GM21360 (cell line): ENCODE results near the gene HRH3.

Experiments used
- ATAC-seq: cut with Tn5 transposase; IDR thresholded peaks from one replicate; pipeline ENCODE4 v1.9.1; 2021; ENCODE audit warnings: mild to moderate bottlenecking, moderate library complexity; ENCODE audit not compliant: unreplicated experiment

Gene HRH3

DNA sequence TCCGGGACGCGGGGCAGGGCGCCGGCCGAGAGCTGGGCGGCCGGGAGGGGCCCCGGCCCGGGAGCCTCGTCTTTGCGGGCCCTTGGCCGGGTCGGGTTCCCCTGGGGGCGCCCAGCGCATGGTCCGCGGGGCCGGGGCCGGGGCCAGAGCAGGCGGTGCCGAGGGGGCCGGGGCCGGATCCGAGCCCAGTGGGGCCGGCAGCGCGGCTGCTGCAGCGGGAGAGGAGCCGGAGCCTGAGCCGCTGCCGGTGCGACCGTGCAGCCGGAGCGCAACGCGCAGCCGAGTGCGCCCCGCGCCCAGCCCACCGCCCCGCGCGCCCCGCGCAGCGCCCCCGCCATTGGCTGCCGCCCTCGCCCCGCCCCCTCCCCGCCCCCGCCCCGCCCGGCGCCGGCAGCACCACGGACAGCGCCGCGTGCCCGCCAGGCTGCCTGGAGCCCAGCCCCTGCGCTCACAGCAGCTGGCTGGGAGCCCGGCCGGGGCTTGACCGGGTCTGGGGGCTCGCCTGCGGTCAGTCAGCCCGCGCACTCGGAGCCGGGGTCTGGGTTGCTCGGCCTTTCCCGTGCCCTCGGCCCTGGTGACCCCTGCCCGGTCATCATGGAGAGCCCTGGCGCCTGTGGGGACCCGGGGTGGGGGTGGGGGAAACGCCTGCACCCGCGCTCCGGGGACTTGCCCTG lies at the start of gene HRH3:
Gene HRH3, minus strand, starts transcription at position 287 of the 674 bp plus-strand sequence. CDS start 308 bp downstream, outside the sequence.
- ATAC-seq = no peak

DNA sequence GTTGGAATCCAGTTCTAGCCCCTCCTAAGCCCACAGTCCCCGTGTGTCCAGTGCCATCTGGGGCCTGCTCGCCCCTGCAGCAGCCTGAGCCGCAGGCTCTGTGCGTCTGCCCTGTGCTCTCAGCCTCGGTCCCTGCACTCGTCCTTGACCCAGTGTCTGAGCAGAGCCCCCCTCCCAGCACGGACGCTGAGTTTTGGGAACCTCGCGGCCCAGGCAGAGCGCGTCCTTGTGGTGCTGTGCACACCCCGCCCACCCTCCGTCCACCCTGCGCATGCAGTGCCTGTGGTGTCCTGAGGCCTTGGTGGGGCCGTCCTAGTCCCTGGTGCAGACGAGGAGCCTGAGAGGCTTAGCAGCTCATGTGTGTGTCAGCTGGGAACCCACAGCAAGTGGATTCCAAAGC lies 49.8 kb upstream of the HRH3 start:
- no peak for ATAC-seq

DNA sequence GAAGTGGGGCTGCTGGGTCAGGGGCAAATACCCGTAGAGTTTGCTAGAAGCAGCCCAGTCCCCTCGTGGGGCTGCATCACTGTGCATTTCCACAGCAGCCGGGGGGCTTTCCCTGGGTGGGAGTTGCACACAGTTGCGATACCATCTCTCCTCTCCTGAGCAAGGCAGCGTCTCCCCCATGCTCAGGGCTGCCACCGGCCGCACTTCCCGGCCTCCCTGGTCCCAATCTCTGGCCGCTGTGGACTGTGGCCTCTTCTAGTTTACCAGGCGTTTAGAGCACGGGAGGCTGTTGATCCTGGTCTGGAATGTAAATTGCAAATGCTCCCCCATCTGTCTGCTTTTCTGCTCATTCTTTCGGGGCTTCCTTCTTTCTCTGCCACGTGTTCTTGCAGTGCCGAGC lies 49.3 kb upstream of the HRH3 start:
- ATAC-seq = no peak

DNA sequence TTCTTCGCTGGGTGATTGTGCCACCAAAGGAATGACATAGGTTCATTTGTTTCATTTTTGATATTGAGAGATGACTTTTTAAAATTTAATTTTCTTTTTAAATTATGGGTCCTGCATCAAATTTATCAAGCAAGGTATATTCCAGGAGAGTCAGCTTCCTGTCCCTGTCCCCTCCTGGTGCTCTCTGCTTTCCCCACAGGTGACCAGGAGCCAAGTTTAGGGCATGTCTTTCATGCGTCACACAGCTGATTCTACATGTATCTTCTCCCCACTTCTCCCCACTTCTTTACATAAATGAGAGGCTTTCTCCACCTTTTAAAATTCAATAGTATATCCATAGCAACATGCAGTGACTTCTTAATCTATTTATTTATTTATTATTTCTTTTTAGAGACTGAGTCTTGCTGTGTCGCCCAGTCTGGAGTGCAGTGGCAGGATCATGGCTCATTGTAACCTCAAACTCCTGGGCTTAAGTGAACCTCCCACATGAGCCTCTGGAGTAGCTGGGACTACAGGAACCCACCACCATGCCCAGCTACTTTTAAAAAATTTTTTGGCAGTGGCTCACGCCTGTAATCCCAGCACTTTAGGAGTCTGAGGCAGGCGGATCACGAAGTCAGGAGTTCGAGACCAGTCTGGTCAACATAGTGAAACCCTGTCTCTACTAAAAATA lies 48.3 kb upstream of the HRH3 start:
- no peak for ATAC-seq

DNA sequence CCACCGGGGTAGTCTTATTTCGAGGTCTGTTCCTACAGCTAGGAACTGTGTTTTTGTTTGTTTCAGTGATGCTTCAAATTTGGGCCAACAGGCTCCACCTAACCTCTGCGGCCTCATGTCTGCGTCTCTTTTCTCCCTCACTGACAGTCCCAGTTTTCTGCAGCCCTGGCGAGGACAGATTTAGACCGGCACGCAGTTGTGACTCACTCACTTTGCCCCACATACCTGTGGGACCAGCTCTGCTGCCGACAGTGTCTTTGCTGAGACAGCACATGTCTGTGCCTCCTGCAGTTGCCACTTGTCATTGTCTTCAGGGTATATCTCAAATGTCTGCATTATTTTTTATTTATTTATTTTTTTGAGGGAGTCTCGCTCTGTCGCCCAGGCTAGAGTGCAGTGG lies 47.5 kb upstream of the HRH3 start:
- no peak for ATAC-seq

DNA sequence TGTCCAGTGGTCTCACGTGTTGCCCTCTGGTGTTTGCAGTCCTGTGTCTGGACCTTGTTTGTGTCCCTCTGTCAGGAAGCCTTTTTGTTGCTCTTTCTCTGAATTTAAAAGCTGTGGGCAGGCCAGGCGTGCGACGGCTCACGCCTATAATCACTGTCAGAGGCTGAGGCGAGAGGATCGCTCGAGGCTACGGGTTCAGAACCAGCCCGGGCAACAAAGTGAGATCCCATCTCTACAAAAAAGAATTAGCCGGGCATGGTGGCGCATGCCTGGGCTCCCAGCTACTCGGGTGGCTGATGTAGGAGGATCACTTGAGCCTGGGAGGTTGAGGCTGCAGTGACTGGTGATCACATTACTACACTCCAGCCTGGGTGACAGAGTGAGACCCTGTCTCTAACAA lies 46.8 kb upstream of the HRH3 start:
- no peak for ATAC-seq

DNA sequence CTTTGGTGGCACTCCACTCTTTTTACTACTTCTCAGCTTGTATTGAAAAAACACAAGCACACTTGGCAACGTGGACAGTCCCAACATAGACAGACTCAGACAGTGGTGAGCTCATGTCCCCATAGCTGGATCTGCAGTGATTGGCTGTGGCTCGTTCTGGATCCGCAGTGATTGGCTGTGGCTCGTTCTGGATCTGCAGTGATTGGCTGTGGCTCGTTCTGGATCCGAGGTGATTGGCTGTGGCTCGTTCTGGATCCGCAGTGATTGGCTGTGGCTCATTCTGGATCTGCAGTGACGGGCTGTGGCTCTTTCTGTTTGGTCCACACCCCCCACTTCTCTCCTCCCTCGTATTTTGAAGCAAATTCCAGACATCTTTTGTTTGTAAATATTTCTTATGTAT lies 46.3 kb upstream of the HRH3 start:
- ATAC-seq = no peak

DNA sequence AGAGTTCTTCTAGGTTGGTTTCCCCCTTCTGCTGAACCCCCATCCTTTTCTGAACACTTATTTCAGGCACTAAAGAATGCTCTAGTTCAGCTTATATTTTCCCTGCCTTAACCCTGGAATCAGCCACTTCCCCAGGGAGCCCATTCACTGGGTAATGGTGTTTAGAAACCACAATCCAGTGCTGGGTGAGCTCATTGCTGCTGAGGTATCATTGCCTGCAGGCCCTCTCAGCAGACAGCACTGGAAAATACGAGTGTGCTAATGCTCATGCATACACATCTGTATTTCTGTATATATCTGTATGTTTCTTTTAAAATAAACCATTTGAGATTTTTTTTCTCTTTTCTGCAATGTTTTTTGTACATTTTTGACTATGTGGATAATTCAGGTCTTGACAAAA lies 45.3 kb upstream of the HRH3 start:
- ATAC-seq = no peak

DNA sequence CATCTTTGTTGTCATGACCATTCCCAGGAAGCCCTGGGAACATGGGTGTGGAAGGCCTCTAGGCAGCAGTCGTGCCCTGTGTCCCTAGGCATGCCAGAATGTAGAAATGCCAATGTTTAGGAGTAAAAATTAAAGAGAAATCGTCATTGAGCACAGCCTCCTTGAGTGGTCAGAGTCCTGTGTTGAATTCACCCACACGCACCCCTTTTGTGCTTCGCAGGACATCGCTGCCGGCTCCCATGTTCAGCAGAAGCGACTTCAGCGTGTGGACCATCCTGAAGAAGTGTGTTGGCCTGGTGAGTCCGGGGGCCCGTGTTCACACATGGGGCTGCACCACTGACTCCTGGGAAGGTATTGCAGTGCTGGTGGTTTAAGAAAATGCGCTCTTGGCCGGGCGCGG lies 43.3 kb upstream of the HRH3 start:
- ATAC-seq = no peak

DNA sequence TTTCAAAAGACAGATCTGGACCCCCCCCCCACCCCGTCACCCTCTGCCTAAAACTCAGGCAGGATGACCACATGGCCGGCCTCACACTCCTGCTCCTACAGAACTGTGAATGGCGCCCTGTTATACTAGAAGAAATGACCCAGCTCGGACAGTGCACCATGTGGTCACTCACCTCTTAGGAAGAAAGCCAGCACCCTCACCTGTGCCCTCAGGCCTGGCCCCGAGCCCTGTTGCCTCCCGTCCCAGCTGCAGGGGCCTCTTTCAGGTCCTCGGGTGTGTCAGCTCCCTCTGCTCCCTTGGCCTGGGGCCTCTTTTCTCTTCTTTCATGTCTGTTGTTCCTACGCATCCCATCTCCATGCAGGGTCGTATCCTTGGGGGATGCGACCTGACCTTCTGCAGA lies 42.0 kb upstream of the HRH3 start:
- no peak for ATAC-seq

DNA sequence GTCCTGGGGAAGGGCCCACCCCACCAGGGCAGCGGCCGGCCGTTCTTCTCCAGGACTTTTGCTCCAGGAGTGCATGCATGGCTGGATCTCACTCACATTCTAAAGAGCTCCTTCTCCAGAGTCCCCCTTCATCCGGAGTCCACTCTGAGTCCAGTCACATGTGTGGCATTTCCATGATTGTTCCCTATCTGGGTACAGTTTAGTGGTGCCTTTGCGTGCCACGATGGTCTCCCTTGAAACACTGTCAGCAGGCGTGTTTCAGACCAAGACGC lies 39.2 kb upstream of the HRH3 start:
- no peak for ATAC-seq

DNA sequence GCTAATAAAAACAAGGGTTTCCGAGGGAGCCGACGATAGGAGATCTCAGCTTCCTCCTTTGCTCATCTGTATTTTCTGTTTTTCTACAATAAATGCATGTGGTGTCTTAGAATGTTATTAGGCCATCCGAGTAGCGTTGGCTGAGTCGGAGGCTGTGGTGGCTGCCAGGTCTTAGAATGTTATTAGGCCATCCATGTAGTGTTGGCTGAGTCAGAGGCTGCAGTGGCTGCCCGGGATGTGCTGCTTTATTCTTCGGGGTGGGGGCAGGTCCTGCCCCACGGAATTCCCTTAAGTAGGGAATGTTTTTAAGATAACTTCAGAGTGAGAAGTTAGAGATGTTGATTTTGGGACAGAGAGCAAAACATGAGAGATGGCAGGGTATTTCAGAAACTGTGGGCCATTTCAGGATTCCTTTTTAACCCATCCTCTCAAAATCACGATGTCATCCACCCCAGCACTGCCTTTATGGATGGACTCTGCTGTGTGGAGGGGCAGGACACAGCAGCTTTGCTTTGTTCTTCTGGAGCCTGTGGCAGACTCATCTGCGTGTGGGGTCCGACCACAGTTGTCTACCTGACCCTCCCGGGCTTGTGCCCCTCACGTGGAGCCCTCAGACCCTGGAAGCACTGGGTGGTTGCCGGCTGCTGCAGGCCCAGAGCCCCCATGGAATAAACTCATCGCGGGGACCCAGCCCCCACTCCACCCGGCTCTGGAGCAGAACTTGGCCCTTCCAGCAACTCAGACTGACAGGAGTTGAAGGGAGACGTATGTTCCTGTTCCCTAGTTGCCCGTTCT lies 38.6 kb upstream of the HRH3 start:
- ATAC-seq = no peak

DNA sequence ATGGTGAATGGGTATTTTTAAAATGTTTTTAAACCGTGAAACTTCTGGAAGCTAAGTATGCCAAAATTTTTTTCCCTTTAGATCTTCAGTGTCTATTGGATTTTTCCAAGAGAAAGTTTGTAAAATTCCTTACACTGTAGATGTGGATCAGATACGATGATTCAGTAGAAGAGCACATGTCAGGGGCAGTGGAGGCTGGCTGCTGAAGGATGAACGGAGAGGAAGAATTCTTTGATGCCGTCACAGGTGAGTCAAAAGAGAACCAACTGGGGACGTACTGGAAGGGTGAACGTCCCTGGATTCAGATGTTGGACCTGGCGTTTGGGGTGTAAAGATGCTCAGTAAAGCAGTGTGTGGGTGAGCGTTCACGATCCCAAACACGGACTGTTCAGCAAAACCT lies 35.9 kb upstream of the HRH3 start:
- ATAC-seq = no peak

DNA sequence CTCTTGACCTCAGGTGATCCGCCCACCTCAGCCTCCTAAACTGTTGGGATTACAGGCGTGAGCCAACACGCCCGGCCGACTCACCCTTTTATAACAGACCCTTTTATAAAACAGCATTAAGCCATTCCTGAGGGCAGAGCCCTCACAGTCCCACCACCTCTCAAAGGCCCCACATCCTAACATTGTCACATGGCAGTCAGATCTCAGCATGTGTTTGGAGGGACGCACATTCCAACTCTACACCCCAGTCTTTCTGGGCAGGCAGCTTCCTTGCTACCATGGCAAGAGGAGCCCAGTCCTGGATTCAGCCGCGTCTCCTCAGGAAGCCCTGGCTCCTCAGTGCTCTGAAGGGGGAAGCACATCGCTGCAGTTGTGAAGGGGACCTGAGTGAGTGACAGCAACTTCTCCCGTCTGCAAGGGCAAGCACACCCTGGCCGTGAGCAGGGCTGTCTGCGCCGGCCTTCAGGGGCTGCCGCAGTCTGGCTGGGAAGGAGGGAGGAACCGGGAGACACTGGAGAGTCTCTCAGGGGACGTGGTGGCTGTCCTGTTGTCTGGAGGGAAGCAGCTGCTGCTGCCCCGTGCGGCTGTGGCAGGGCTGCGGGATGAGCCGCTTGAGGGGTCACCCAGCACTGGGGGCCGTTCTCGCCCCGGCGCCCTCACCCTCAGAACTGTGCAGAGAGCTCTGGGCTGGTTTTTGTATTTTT lies 34.1 kb upstream of the HRH3 start:
- ATAC-seq = no peak

DNA sequence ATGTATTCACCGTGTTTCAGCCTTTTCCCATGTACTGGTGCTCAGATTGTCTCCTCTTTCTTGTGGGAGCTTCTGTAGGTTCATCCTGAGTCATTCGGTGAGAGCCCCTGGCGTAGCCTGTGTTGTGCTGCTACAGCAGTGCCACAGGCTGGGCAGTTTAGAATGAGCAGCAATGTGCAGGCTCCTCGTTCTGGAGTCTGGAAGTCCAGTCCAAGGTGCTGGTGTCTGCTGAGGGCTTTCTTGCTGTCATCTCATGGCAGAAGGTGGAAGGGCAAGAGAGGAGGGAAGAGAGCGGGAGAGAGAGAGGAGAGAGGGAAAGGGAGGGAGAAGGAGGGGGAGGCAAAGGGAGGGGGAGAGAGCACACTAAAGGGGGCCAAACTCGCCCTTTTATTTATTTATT lies 33.3 kb upstream of the HRH3 start:
- ATAC-seq = no peak

DNA sequence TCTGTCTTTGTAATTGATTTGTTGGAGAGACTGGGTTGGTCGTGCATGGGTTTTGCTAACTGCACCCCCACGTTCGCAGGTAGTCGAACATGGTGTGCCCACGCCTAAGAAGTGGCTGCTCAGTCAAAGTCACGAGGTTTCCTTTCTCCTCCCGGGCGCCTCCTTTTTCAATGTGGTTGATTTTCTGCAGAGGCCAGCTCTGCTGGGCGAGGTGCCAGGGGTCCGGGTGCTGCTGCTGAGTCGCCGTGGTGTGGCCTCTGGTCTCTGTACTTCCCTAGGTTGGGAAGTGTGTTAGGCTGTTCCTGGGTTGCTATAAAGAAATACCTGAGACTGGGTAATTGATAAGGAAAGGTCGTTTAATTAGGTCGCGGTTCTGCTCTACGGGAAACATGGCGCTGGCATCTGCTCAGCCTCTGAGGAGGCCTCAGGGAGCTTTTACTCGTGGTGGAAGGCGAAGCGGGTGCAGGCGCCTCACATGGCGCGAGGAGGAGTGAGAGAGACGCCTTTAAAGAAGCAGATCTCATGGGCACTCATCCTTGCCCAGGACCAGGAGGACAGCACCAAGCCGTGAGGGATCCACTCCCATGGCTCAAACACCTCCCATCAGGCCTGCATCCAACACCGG lies 32.4 kb upstream of the HRH3 start:
- no peak for ATAC-seq

DNA sequence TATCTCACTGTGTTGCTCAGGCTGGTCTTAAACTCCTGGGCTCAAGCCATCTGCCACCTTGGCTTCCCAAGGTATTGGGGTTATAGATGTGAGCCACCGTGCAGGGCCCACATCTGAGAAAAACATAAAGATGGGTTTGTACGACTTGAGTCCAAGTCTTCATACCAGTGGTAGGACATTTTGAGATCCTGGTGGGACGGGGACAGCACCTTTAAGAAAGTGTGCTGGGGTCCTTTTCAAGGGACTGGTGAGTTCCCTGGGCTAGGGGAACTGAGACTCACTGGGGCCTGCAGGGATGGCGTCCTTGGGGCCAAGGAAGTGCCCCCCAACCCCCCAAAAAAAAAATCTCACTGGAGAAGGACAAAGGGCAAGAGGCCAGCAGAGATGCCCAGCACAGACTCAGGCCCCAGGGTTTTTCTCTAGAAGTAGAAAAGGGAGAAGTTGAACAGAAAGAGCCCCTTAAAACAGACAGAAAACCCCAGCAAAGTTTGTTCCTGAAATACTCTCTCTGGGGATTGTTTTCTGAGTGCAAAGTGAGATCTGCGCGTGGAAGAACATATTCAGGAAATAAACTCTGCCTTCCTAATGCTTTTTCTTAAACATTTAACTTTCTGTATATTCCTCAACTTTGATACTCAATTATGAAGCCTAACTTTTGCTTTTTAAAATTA lies 28.9 kb upstream of the HRH3 start:
- no peak for ATAC-seq

DNA sequence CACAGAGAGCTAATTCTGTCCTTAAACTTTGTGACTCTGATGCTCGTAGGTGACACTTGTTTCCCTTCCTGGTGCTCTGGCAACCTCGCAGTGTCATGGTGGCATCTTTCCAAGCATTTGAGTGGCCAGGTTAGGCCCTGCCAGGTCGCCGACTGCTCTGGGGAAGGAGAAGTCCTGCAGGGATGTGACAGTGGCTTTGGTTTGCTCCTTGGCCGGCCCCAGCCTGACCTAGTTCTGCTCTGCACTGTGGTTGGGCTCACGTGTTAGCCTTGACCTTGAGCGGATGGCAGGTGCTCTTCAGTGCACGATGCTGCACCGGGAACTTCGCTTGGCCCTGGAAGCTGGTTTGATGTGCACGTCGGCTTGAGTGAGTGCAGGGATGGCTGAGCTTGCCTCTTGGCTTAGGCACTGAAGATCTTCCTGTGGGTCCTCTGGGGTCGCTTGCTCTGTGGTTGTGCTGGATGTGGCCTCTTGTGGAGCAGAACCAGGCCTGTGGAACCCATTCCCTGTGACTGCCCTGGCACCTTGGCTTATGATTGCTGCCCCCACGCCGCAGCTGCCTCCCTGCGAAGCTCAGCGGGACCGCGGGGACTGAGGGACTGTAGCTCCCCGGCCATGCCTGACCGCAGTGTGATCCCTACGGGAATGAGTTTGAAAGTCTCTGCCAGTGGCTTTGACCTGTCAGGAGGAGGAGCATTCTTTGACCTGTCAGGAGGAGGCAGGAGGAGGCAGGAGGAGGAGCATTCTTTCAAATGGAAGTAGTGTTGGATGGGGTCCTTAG lies 27.0 kb upstream of the HRH3 start:
- no peak for ATAC-seq

DNA sequence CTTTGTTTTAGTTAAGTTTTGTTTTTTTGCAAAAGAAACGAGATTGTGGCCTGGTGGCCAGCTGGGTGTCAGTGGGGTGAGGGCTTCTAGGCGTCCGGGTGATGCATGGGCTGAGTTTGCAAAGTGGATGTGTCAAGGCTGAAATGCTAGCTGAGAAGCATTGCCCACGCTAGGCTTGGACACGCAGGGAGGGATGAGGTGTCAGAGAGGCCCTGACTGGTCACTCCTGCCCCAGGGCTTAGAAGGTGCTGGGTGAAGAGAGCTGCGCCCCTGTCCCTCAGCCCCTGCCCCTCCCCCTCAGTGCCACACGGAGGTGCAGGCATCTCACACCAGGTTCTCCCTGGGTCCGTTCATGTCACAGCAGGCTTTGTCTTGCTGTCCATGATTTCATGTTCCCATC lies 26.4 kb upstream of the HRH3 start:
- ATAC-seq = no peak

DNA sequence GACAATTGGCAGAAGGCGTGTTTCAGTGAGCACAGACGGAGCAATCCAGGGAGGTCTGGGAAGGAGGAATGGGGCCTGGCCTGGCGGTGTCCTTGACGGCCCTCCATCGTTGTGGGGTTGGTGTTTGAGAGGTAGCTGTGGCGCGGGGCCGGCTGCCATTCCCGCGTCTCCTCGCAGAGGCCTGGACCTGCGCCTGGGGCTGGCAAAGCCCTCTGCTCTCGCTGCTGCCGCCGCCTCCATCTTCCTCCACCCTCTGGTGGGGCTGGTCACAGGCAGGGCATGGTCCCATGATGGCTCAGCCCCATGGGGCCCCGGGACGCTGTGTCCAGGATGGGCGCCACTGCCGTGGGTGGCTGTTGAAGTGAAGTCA lies 25.8 kb upstream of the HRH3 start:
- no peak for ATAC-seq
